ENCODE data around the gene EFHD2.

EFHD2 gene

DNA sequence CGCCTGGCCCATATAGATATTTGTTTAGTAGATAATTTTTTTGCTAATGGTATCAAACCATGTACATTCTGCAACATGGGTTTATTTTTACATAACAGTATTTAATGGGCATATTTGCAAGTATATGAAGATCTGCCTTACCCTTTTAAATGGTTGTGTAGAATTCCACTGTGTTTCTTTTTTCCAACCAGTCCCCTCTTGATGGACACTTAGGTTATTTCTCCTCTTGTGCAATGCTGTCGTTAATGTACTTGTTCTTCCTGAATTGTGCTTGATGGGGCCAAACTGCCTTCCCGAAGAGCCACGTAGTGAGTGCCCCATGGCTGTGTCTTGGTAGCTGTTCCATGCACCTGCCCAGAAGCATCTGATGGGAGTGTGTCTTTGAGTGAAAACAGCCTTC, 39.4 kb upstream of the EFHD2 start:
- no peak overlapping the region for H3K9ac ChIP-seq (ENCODE audit: low read length)
- no peaks in the 10 kb centered on the region for H3F3A ChIP-seq (ENCODE audit: insufficient read depth)
- H3K9me2 ChIP-seq (replicated peaks; ENCODE audit: insufficient read depth, low read length), result no peaks in the 10 kb centered on the region
- no peaks in the 10 kb centered on the region for H3K9me3 ChIP-seq (ENCODE audit: insufficient read depth, low read length)
- no peak for TF ChIP-seq EZH2phosphoT487 (conservative IDR thresholded peaks at IDR 0.05; ENCODE audit: low read length)
- TF ChIP-seq, protein P1, sequence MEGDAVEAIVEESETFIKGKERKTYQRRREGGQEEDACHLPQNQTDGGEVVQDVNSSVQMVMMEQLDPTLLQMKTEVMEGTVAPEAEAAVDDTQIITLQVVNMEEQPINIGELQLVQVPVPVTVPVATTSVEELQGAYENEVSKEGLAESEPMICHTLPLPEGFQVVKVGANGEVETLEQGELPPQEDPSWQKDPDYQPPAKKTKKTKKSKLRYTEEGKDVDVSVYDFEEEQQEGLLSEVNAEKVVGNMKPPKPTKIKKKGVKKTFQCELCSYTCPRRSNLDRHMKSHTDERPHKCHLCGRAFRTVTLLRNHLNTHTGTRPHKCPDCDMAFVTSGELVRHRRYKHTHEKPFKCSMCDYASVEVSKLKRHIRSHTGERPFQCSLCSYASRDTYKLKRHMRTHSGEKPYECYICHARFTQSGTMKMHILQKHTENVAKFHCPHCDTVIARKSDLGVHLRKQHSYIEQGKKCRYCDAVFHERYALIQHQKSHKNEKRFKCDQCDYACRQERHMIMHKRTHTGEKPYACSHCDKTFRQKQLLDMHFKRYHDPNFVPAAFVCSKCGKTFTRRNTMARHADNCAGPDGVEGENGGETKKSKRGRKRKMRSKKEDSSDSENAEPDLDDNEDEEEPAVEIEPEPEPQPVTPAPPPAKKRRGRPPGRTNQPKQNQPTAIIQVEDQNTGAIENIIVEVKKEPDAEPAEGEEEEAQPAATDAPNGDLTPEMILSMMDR (IDR thresholded peaks at IDR 0.05; ENCODE audit: insufficient read depth, low read length, poor library complexity, severe bottlenecking), result no peak
- H3K27me3 ChIP-seq (ENCODE audit: low read length), result no peaks in the 10 kb centered on the region; the same call in 1 of the 2 replicates
- no peak overlapping the region for H3K27ac ChIP-seq (ENCODE audit: low read depth, low read length)
- no peaks in the 10 kb centered on the region for H3K79me2 ChIP-seq (ENCODE audit: insufficient read depth, low read length)
- no peaks in the 10 kb centered on the region for H4K20me1 ChIP-seq (ENCODE audit: low read depth, low read length)
- H2AFZ ChIP-seq (ENCODE audit: low read depth, low read length, severe bottlenecking), result no peak overlapping the region
- H3K4me2 ChIP-seq (ENCODE audit: low read depth, low read length, poor library complexity, severe bottlenecking), result no peak overlapping the region
- no peak overlapping the region for H3K4me3 ChIP-seq (ENCODE audit: insufficient read depth, low read length, poor library complexity, severe bottlenecking)
- H3K36me3 ChIP-seq (ENCODE audit: low read length), result no peaks in the 10 kb centered on the region

DNA sequence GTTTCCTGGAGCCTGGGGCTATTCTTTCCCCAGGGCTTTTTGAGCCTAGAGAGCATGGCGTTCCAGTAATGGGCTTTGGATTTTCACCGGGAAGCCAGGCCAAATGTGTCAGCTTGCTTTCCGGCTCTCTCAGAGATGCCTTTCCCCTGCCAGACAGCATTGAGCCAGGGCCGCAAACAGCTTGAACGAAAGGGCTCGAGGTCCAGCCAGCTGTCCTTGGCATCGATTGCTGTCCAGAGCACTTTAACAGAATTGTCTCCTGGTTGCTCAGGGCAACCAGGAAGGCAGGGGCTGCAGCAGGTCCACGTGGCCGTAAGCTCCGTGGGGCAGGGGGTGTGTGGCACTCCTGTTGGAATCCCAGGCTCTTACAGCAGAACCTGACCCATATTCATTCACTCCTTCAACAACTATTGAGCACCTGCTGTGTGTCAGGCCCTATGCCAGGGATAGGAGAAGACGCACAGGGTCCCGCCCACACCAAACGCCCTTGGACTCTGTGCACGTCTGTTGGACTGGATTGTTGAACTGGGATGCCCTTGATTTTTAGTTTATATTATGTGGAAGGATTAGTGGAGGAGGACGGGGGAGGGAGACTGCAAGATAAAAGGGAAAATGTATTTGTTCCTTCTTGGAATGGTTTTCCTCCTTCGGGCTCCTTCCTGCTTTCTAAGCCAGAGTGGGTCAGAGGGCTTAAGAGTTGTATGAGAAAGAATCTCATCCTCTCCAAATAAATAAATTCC, 38.7 kb upstream of the EFHD2 start:
- TF ChIP-seq EZH2phosphoT487 (conservative IDR thresholded peaks at IDR 0.05; ENCODE audit: low read length), result no peak
- TF ChIP-seq, protein P1 (IDR thresholded peaks at IDR 0.05; ENCODE audit: insufficient read depth, low read length, poor library complexity, severe bottlenecking), result no peak
- Histone ChIP-seq H4K20me1 (ENCODE audit: low read depth, low read length) (no peaks in the 10 kb centered on the region), H3F3A (ENCODE audit: insufficient read depth) (no peaks in the 10 kb centered on the region), H3K4me2 (ENCODE audit: low read depth, low read length, poor library complexity, severe bottlenecking) (no peak overlapping the region), H3K36me3 (ENCODE audit: low read length) (no peaks in the 10 kb centered on the region), H3K27me3 (ENCODE audit: low read length) (no peaks in the 10 kb centered on the region; the same call in 1 of the 2 replicates), H3K9me2 (replicated peaks; ENCODE audit: insufficient read depth, low read length) (no peaks in the 10 kb centered on the region), H2AFZ (ENCODE audit: low read depth, low read length, severe bottlenecking) (no peak overlapping the region), H3K79me2 (ENCODE audit: insufficient read depth, low read length) (no peaks in the 10 kb centered on the region), H3K9me3 (ENCODE audit: insufficient read depth, low read length) (no peaks in the 10 kb centered on the region), H3K27ac (ENCODE audit: low read depth, low read length) (no peak overlapping the region), H3K9ac (ENCODE audit: low read length) (no peak overlapping the region), H3K4me3 (ENCODE audit: insufficient read depth, low read length, poor library complexity, severe bottlenecking) (no peak overlapping the region)

DNA sequence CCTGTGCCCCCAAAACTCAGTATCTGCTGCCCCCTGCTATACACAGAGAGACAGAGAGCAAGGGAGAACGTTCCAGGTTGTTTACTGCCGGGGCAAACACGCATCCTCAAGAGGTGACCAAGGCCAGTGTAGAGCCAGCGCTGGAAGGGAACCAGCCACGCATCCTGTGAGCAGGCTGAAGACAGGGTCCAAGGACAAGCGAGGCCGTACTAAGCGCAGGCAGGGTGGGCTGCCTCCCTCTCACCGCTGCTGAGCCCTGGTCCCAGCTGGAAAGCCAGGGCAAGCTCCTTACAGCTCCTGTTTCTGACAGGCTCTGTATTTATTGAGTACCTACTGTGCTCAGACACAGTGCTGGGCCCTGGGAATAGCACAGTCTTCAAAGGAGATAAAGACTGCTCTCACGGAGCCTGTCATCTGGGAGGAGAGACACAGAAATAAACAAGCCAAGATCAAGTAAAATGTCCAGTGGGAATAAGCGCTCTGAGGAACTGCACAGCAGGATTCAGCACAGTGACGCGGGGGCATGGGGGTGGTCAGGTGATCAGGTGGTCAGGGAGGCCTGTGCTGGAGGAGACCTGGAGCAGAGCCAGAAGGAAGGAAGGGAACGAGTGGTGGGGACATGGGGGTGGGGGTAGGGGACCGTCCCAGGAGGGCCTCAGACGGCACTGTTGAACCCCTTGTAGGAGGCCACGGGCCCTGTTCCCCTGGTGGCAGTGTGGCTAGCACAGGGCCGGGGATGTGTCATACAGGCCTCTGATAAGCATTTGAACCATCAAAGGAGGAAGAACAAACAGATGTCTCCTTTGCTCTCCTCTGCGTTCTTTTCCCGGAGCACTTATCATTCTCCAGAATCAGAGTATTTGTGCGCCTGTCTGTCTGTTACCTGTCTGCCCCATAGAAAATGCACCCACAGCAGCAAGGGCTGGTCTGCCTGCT, 37.8 kb upstream of the EFHD2 start:
- no peaks in the 10 kb centered on the region for H3K9me2 ChIP-seq (replicated peaks; ENCODE audit: insufficient read depth, low read length)
- H2AFZ ChIP-seq (ENCODE audit: low read depth, low read length, severe bottlenecking), result no peak overlapping the region
- no peak overlapping the region for H3K4me3 ChIP-seq (ENCODE audit: insufficient read depth, low read length, poor library complexity, severe bottlenecking)
- no peaks in the 10 kb centered on the region for H3K79me2 ChIP-seq (ENCODE audit: insufficient read depth, low read length)
- no peaks in the 10 kb centered on the region for H4K20me1 ChIP-seq (ENCODE audit: low read depth, low read length)
- H3K27me3 ChIP-seq (ENCODE audit: low read length), result no peaks in the 10 kb centered on the region
- H3K9me3 ChIP-seq (ENCODE audit: insufficient read depth, low read length), result no peaks in the 10 kb centered on the region
- TF ChIP-seq EZH2phosphoT487 (conservative IDR thresholded peaks at IDR 0.05; ENCODE audit: low read length), result no peak
- TF ChIP-seq, protein P1 (IDR thresholded peaks at IDR 0.05; ENCODE audit: insufficient read depth, low read length, poor library complexity, severe bottlenecking), result no peak
- H3K27ac ChIP-seq (ENCODE audit: low read depth, low read length), result no peak overlapping the region
- no peak overlapping the region for H3K9ac ChIP-seq (ENCODE audit: low read length)
- H3K4me2 ChIP-seq (ENCODE audit: low read depth, low read length, poor library complexity, severe bottlenecking), result no peak overlapping the region
- no peaks in the 10 kb centered on the region for H3F3A ChIP-seq (ENCODE audit: insufficient read depth)
- H3K36me3 ChIP-seq (ENCODE audit: low read length), result no peaks in the 10 kb centered on the region
